K562 (cell line): Measurements from ENCODE around the gene PHF5A. TPM values are rescaled to one million over a fixed set of nuclear protein-coding genes. Genes with fewer than 3 reads are reported as not detected.
A peak's percentile ranks its signal among the peaks of the same experiment; 100 is the strongest.

Experiments
- E2F3 ChIP-seq: fragments of 250-450 bp; sonication (Bioruptor Pico); IDR thresholded peaks from 2 replicates; pipeline ENCODE4 v1.4.0; 2020; ENCODE audit warnings: mild to moderate bottlenecking
- KDM1A ChIP-seq, 2 experiments: fragments of 450-650 bp; IDR thresholded peaks; 2 replicates each; pipeline ENCODE4 v1.6.1; 2016; ENCODE audit warnings: mild to moderate bottlenecking in 2 of 2
- KLF1 ChIP-seq: fragments of 450-650 bp; IDR thresholded peaks from 2 replicates; pipeline ENCODE4 v1.6.1; 2016; ENCODE audit warnings: missing genetic modification characterization, missing compliant biosample characterization
- MNT ChIP-seq, 2 experiments: fragments of 450-650 bp; conservative IDR thresholded peaks; 2 replicates each; pipeline ENCODE4 v1.6.1; 2017; ENCODE audit warnings: mild to moderate bottlenecking in 2 of 2, moderate library complexity in 2 of 2
- POLR2AphosphoS2 ChIP-seq: IDR thresholded peaks from 2 replicates; pipeline ENCODE4 v1.6.1; 2012; ENCODE audit warnings: low read length, improper control_type of control experiment
- RCOR1 ChIP-seq, 2 experiments: IDR thresholded peaks; 2 replicates each; pipeline ENCODE4 v1.6.1; 2012; ENCODE audit warnings: low read depth in 2 of 2, low read length in 2 of 2, borderline replicate concordance in 1 of 2, improper control_type of control experiment in 1 of 2
- RFX5 ChIP-seq: IDR thresholded peaks from 2 replicates; pipeline ENCODE4 v1.6.1; 2011; ENCODE audit warnings: low read depth, mild to moderate bottlenecking, improper control_type of control experiment, low read length
- SLC30A9 ChIP-seq: fragments of 250-450 bp; sonication (Bioruptor Pico); IDR thresholded peaks from 2 replicates; pipeline ENCODE4 v1.8.0; 2022; ENCODE audit warnings: mild to moderate bottlenecking, moderate library complexity
- STAT5B ChIP-seq: fragments of 250-450 bp; sonication (Bioruptor Pico); IDR thresholded peaks from 2 replicates; pipeline ENCODE4 v1.8.0; 2021; ENCODE audit warnings: mild to moderate bottlenecking, inconsistent platforms
- TEAD4 ChIP-seq, 2 experiments: sonication (generic) in 1 of 2; formaldehyde crosslinking in 1 of 2; IDR thresholded peaks; 2 replicates each; pipeline versions ENCODE4 v1.6.1 to v1.8.0; 2012 to 2022; ENCODE audit warnings: borderline replicate concordance in 1 of 2, inconsistent platforms in 1 of 2, low read length in 1 of 2, mild to moderate bottlenecking in 1 of 2, missing genetic modification reagents in 1 of 2
- ZNF121 ChIP-seq: sonication (generic); formaldehyde crosslinking; conservative IDR thresholded peaks from 2 replicates; pipeline ENCODE4 v1.8.0; 2022; ENCODE audit warnings: missing genetic modification reagents
- ZNF146 ChIP-seq: IDR thresholded peaks from one replicate; pipeline ENCODE4 v1.6.1; 2018; ENCODE audit warnings: missing compliant biosample characterization; ENCODE audit not compliant: unreplicated experiment
- ZNF224 ChIP-seq: sonication (generic); formaldehyde crosslinking; IDR thresholded peaks from 2 replicates; pipeline ENCODE4 v1.8.0; 2022; ENCODE audit warnings: mild to moderate bottlenecking, missing genetic modification reagents
- ZNF263 ChIP-seq: sonication (generic); formaldehyde crosslinking; IDR thresholded peaks from 2 replicates; pipeline ENCODE4 v1.8.0; 2022; ENCODE audit warnings: mild to moderate bottlenecking, missing genetic modification reagents, borderline replicate concordance
- ZNF764 ChIP-seq: fragments of 250-450 bp; sonication (Bioruptor Pico); IDR thresholded peaks from 2 replicates; pipeline ENCODE4 v1.4.0; 2020; ENCODE audit warnings: low read depth, mild to moderate bottlenecking, moderate library complexity
- polyA plus RNA-seq, 8 experiments: library from polyadenylated mRNA; depleted of rRNA in 4 of 8; stranded (reverse) in 5 of 8; unstranded in 3 of 8; fragments of >200 nt; fragmentation: Nextera tagmentation in 2 of 8; fragmentation: Illumina TruSeq in 1 of 8; extraction: Ambion mirVana in 2 of 8; extraction: Trizol in 1 of 8; gene quantifications; 2 replicates each; pipeline versions ENCODE4 v1.2.1 to v1.2.3, GENCODE V29; 2011 to 2014; ENCODE audit warnings: inconsistent platforms in 1 of 8, missing spikeins in 1 of 8
- total RNA-seq, 7 experiments: library from RNA; depleted of rRNA in 6 of 7; stranded (reverse); fragments of >200 nt in 6 of 7; fragmentation: Illumina TruSeq in 2 of 7; extraction: Trizol in 2 of 7; gene quantifications; 2 replicates each; pipeline versions ENCODE4 v1.2.1 to v1.2.3, GENCODE V29; 2011 to 2021; ENCODE audit warnings: low replicate concordance in 1 of 7
- TF ChIP-seq, protein P1 (sequence below): fragments of 450-650 bp; IDR thresholded peaks from 2 replicates; pipeline ENCODE4 v1.7.1; 2018; ENCODE audit warnings: mild to moderate bottlenecking, low read depth; ENCODE audit not compliant: partially characterized antibody
- TF ChIP-seq, protein P2 (sequence below): sonication (generic); formaldehyde crosslinking; IDR thresholded peaks from 2 replicates; pipeline ENCODE4 v1.9.0; 2022; ENCODE audit warnings: mild to moderate bottlenecking, missing genetic modification reagents
- TF ChIP-seq, protein P3 (sequence below): fragments of 450-650 bp; IDR thresholded peaks from 2 replicates; pipeline ENCODE4 v1.6.1; 2017; ENCODE audit warnings: antibody characterized with exemption

PHF5A gene
- total and polyA plus RNA-seq, 9 of the 15 experiments (the other 6 are each of a cell fraction or from before 2014, with no cell fraction given), result 14.2 to 144 (median 101) TPM

GRCh38 chr22:41512421-41513194 lies 44.1 kb upstream of the PHF5A start (continued):
- TF ChIP-seq KLF1 (tag), result no peak
- TF ChIP-seq RFX5, result no peak
- no peak for TF ChIP-seq STAT5B (CRISPR knock-in tag)
- no peak for TF ChIP-seq ZNF764 (CRISPR knock-in tag)
- TF ChIP-seq TEAD4 (IDR thresholded peaks at IDR 0.05; ENCODE audit: low read length), result no peak
- no peak for TF ChIP-seq TEAD4 (CRISPR knock-in tag; IDR thresholded peaks at IDR 0.05; ENCODE audit: borderline replicate concordance)
- TF ChIP-seq SLC30A9 (CRISPR knock-in tag), result no peak
- no peak for TF ChIP-seq POLR2AphosphoS2
- no peak for TF ChIP-seq ZNF263 (CRISPR knock-in tag)
- TF ChIP-seq MNT (conservative IDR thresholded peaks at IDR 0.05), result peak in 1 of 2 experiments; percentile 26; a peak in 1 of 4 replicates
- TF ChIP-seq, protein P1, sequence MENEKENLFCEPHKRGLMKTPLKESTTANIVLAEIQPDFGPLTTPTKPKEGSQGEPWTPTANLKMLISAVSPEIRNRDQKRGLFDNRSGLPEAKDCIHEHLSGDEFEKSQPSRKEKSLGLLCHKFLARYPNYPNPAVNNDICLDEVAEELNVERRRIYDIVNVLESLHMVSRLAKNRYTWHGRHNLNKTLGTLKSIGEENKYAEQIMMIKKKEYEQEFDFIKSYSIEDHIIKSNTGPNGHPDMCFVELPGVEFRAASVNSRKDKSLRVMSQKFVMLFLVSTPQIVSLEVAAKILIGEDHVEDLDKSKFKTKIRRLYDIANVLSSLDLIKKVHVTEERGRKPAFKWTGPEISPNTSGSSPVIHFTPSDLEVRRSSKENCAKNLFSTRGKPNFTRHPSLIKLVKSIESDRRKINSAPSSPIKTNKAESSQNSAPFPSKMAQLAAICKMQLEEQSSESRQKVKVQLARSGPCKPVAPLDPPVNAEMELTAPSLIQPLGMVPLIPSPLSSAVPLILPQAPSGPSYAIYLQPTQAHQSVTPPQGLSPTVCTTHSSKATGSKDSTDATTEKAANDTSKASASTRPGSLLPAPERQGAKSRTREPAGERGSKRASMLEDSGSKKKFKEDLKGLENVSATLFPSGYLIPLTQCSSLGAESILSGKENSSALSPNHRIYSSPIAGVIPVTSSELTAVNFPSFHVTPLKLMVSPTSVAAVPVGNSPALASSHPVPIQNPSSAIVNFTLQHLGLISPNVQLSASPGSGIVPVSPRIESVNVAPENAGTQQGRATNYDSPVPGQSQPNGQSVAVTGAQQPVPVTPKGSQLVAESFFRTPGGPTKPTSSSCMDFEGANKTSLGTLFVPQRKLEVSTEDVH, result no peak
- TF ChIP-seq, protein P2, sequence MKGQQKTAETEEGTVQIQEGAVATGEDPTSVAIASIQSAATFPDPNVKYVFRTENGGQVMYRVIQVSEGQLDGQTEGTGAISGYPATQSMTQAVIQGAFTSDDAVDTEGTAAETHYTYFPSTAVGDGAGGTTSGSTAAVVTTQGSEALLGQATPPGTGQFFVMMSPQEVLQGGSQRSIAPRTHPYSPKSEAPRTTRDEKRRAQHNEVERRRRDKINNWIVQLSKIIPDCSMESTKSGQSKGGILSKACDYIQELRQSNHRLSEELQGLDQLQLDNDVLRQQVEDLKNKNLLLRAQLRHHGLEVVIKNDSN (CRISPR knock-in tag), result no peak
- TF ChIP-seq, protein P3, sequence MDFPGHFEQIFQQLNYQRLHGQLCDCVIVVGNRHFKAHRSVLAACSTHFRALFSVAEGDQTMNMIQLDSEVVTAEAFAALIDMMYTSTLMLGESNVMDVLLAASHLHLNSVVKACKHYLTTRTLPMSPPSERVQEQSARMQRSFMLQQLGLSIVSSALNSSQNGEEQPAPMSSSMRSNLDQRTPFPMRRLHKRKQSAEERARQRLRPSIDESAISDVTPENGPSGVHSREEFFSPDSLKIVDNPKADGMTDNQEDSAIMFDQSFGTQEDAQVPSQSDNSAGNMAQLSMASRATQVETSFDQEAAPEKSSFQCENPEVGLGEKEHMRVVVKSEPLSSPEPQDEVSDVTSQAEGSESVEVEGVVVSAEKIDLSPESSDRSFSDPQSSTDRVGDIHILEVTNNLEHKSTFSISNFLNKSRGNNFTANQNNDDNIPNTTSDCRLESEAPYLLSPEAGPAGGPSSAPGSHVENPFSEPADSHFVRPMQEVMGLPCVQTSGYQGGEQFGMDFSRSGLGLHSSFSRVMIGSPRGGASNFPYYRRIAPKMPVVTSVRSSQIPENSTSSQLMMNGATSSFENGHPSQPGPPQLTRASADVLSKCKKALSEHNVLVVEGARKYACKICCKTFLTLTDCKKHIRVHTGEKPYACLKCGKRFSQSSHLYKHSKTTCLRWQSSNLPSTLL, result no peak
- peak; percentile 46 for TF ChIP-seq ZNF121 (CRISPR knock-in tag)
- peak in 1 of 2 experiments; percentile 38; a peak in 3 of 4 replicates for TF ChIP-seq KDM1A (IDR thresholded peaks at IDR 0.05)
- TF ChIP-seq ZNF224 (CRISPR knock-in tag), result no peak
- TF ChIP-seq RCOR1 (IDR thresholded peaks at IDR 0.05; ENCODE audit: borderline replicate concordance in 1 of 2, low read depth in 2 of 2, low read length in 2 of 2), result peak in 1 of 2 experiments; percentile 83; a peak in 2 of 4 replicates
- TF ChIP-seq ZNF146 (CRISPR knock-in tag), result no peak
- no peak for TF ChIP-seq E2F3 (CRISPR knock-in tag)
